ENCODE results near the gene C1GALT1. TPM values are rescaled to one million over a fixed set of nuclear protein-coding genes. Genes with fewer than 3 reads are reported as not detected.
"Not testable (repeated sequence)": the region's sequence is repeated elsewhere in the genome, so short reads cannot be mapped to it uniquely, and the experiment has no call there.

Gene C1GALT1
- total RNA-seq, 3 donors from 2014 or later, result 23.3 to 38.9 (median 30.1) TPM

DNA sequence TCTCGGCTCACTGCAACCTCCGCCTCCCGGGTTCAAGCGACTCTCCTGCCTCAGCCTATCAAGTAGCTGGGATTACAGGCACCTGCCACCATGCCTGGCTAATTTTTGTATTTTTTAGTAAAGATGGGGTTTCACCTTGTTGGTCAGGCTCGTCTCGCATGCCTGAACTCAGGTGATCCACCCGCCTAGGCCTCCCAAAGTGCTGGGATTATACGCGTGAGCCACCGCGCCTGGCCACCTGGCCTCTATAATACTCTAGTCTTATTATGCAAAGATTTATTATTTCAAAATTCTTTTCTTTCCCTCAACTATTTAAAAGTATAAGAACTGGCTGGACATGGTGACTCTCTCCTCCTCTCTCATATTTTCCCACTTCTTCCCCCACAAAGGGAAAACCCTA, 30.0 kb upstream of the C1GALT1 start:
- intact Hi-C loops (cut with DNase I, micrococcal nuclease), result no loop called here
- DNase-seq (no peak), ATAC-seq (no peak)
- H3K4me1 ChIP-seq (ENCODE audit: low read depth), result no peaks in the 10 kb centered on the region
- H3K36me3 ChIP-seq (ENCODE audit: low read depth), result no peaks in the 10 kb centered on the region
- TF ChIP-seq, protein P1, sequence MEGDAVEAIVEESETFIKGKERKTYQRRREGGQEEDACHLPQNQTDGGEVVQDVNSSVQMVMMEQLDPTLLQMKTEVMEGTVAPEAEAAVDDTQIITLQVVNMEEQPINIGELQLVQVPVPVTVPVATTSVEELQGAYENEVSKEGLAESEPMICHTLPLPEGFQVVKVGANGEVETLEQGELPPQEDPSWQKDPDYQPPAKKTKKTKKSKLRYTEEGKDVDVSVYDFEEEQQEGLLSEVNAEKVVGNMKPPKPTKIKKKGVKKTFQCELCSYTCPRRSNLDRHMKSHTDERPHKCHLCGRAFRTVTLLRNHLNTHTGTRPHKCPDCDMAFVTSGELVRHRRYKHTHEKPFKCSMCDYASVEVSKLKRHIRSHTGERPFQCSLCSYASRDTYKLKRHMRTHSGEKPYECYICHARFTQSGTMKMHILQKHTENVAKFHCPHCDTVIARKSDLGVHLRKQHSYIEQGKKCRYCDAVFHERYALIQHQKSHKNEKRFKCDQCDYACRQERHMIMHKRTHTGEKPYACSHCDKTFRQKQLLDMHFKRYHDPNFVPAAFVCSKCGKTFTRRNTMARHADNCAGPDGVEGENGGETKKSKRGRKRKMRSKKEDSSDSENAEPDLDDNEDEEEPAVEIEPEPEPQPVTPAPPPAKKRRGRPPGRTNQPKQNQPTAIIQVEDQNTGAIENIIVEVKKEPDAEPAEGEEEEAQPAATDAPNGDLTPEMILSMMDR (IDR thresholded peaks at IDR 0.05), result no peak
- no peak overlapping the region for H3K4me3 ChIP-seq
- no peaks in the 10 kb centered on the region for H3K9me3 ChIP-seq

DNA sequence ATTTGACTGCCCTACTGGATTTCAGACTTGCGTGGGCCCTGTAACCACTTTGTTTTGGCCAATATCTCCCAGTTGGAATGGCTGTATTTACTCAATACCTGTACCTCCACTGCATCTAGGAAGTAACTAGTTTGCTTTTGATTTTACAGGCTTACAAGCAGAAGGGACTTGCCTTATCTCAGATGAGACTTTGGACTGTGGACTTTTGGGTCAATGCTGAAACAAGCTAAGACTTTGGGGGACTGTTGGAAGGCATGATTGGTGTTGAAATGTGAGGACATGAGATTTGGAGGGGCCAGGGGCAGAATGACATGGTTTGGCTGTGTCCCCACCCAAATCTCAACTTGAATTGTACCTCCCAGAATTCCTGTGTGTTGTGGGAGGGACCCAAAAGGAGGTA, 28.0 kb upstream of the C1GALT1 start:
- H3K4me1 ChIP-seq (ENCODE audit: low read depth); H3K4me3 ChIP-seq; H3K9me3 ChIP-seq; ATAC-seq; intact Hi-C loops (cut with DNase I, micrococcal nuclease); H3K36me3 ChIP-seq (ENCODE audit: low read depth): not testable (repeated sequence)
- DNase-seq, result peak in 1 of 3 donors; percentile 28

DNA sequence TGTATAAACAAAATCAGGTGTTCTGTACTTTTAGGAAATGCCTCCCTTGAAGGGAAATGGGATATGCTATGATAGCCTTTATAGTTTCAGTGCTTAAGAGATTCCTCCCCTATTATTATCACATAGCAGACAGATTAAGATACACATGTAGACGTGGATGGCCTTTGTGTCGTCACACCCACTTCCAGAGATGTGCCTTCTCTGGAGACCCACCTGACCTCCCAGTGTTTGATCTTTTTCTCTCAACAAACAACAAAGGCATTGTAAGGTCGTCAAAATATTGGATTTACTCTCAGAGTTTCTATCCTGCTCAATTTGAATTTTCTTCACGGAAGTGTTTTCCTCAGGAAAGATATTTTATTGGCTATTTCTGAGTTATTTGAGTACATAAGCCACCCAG, 25.7 kb upstream of the C1GALT1 start:
- no peak for DNase-seq
- Histone ChIP-seq H3K4me1 (ENCODE audit: low read depth) (peaks cover 7% of the 10 kb centered on the region), H3K9me3 (no peaks in the 10 kb centered on the region), H3K4me3 (no peak overlapping the region), H3K36me3 (ENCODE audit: low read depth) (no peaks in the 10 kb centered on the region)
- peak; percentile 13 for ATAC-seq
- intact Hi-C loops (cut with DNase I, micrococcal nuclease), result no loop called here
- TF ChIP-seq, protein P1 (IDR thresholded peaks at IDR 0.05), result no peak

DNA sequence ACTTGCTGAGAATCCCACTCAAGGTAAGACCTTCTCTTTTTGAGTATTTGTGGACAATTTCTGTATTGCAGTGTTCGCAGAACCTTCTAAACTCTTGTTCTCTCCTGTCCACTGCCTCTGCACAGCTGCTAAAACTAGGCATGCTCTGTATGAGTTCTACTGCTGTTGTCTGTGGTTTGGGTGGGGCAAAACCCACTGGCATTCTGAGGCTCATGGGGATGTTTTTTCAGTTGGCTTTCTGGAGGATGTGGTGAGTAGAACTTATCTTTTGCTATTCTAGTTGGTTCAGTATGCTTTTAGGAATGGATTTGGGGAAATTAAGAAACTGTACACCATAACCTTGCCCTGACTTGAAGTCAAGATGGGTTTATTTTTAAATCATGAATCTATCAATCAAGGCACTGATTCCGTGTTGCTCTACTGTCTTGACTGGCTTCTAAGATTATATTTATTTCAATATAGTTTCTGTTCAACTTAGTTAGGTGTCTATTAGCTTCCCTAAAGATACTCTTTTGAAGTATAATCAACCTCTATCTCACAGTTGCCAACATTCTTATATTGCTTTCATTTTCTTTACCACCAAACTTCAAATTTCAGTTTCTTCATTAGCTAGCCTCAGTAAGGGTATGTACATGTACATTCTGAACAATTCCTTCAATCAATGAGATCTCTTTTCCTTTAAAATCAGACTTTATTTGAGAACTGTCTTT, 25.0 kb upstream of the C1GALT1 start:
- H3K4me1 ChIP-seq (ENCODE audit: low read depth), result peaks cover 7% of the 10 kb centered on the region
- H3K36me3 ChIP-seq (ENCODE audit: low read depth), result no peaks in the 10 kb centered on the region
- DNase-seq (no peak), ATAC-seq (peak; percentile 81)
- H3K9me3 ChIP-seq, result no peaks in the 10 kb centered on the region
- intact Hi-C loops (cut with DNase I, micrococcal nuclease), result no loop called here
- TF ChIP-seq, protein P1 (IDR thresholded peaks at IDR 0.05), result no peak
- no peak overlapping the region for H3K4me3 ChIP-seq

DNA sequence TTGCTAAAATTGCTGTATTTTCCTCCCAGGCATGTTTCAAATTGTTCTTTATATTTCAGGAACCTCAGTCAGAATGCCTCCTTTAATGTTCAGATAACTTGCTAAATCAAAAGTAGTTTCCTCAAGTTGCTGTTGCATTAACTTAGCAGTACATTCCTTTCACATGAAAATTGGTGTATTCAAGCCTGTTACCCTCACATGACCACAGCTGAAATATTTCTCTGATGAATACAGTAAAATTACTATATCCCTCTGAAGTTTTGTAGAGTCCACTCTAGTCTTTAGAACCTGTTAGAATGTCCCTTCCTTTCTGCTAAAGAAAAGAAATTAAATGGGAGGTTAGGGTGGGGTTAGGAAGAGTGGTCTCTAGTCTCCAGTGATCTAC, 24.5 kb upstream of the C1GALT1 start:
- intact Hi-C loops (cut with DNase I, micrococcal nuclease), result no loop called here
- no peak overlapping the region for H3K4me3 ChIP-seq
- TF ChIP-seq, protein P1 (IDR thresholded peaks at IDR 0.05), result no peak
- no peaks in the 10 kb centered on the region for H3K36me3 ChIP-seq (ENCODE audit: low read depth)
- no peak for DNase-seq
- no peak for ATAC-seq
- H3K9me3 ChIP-seq, result no peaks in the 10 kb centered on the region
- H3K4me1 ChIP-seq (ENCODE audit: low read depth), result peaks cover 7% of the 10 kb centered on the region

DNA sequence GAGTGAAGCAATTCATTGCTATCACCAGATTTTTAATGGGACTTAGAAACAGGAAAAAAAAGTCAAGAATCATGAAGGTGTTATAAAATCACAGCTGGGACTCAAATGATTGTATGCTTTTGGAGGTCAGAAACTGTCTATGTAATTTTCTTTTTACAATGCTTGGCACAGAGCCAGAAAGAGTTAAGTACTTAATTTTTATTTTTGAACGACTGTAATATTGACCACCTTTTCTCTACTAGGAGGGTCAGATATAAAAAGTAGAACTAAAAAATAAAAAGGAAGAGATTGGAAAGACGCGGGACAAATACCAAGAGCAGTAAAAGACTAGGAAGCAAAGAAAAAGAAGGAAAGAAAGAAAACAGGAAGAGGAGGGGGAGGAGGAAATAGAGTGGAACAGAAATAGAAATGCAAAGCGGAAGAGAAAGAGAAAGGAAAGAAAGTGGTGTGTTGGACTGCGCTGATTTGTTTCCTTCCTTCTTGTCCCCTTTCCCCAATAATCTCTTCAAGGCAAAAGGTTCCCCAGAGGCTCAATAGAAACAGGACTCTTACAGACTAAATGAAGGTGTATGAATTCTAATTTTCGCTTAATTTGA, 23.2 kb upstream of the C1GALT1 start:
- TF ChIP-seq, protein P1 (IDR thresholded peaks at IDR 0.05), result no peak
- intact Hi-C loops (cut with DNase I, micrococcal nuclease), result no loop called here
- H3K4me3 ChIP-seq, result no peak overlapping the region

More for the DNA sequence above, 23.2 kb upstream of the C1GALT1 start:
- no peak for DNase-seq
- peak; percentile 24 for ATAC-seq
- Histone ChIP-seq H3K4me1 (ENCODE audit: low read depth) (peaks cover 7% of the 10 kb centered on the region), H3K36me3 (ENCODE audit: low read depth) (no peaks in the 10 kb centered on the region), H3K9me3 (no peaks in the 10 kb centered on the region)
